Naive B cell (primary cell): ENCODE results near the gene PEMT. TPM values are rescaled to one million over a fixed set of nuclear protein-coding genes. Genes with fewer than 3 reads are reported as not detected.
"Not testable (repeated sequence)": the region's sequence is repeated elsewhere in the genome, so short reads cannot be mapped to it uniquely, and the experiment has no call there.

ENCODE experiments used
- ATAC-seq, 2 donors: fragments of 150-1000 bp; cut with Tn5 transposase; 2 replicates each; pipeline ENCODE4 v1.10.0; 2021; ENCODE audit warnings: low read depth in 2 of 2, mild to moderate bottlenecking in 2 of 2, moderate library complexity in 2 of 2
- DNase-seq: peaks from one replicate; pipeline ENCODE4 v3.0.0; 2022
- H3K27ac Mint-ChIP-seq, 6 donors: one replicate each; pipeline ENCODE4 v1.8.0; 2020 to 2022; ENCODE audit warnings: mild to moderate bottlenecking in 6 of 6, mixed read lengths in 6 of 6, moderate library complexity in 5 of 6, inconsistent platforms in 2 of 6
- H3K27me3 Mint-ChIP-seq, 3 donors: one replicate each; pipeline ENCODE4 v1.8.0; 2021 to 2022; ENCODE audit warnings: mixed read lengths in 3 of 3, mild to moderate bottlenecking in 1 of 3
- H3K36me3 Mint-ChIP-seq, 2 donors: one replicate each; pipeline ENCODE4 v1.8.0; 2020 to 2022; ENCODE audit warnings: mixed read lengths in 2 of 2, inconsistent platforms in 1 of 2, mild to moderate bottlenecking in 1 of 2
- H3K4me1 Mint-ChIP-seq, 3 donors: one replicate each; pipeline ENCODE4 v1.8.0; 2020 to 2022; ENCODE audit warnings: mixed read lengths in 3 of 3, inconsistent platforms in 1 of 3, mild to moderate bottlenecking in 1 of 3, moderate library complexity in 1 of 3
- H3K4me3 Mint-ChIP-seq, 8 donors: one replicate each; pipeline ENCODE4 v1.8.0; 2020 to 2022; ENCODE audit warnings: mild to moderate bottlenecking in 8 of 8, mixed read lengths in 8 of 8, moderate library complexity in 8 of 8, inconsistent platforms in 2 of 8
- H3K9me3 Mint-ChIP-seq, 7 donors: one replicate each; pipeline ENCODE4 v1.8.0; 2020 to 2022; ENCODE audit warnings: mixed read lengths in 7 of 7, mild to moderate bottlenecking in 5 of 7, inconsistent platforms in 2 of 7, moderate library complexity in 1 of 7
- polyA plus RNA-seq, 6 donors: library from polyadenylated mRNA; unstranded; fragments of 300-500 nt; fragmentation: Illumina TruSeq; gene quantifications; one replicate each; pipeline ENCODE4 v1.2.3, GENCODE V29; 2021; ENCODE audit warnings: low read depth in 6 of 6

The PEMT gene
- polyA plus RNA-seq, 6 donors from 2014 or later = 16.3 to 28.0 (median 21.3) TPM

DNA sequence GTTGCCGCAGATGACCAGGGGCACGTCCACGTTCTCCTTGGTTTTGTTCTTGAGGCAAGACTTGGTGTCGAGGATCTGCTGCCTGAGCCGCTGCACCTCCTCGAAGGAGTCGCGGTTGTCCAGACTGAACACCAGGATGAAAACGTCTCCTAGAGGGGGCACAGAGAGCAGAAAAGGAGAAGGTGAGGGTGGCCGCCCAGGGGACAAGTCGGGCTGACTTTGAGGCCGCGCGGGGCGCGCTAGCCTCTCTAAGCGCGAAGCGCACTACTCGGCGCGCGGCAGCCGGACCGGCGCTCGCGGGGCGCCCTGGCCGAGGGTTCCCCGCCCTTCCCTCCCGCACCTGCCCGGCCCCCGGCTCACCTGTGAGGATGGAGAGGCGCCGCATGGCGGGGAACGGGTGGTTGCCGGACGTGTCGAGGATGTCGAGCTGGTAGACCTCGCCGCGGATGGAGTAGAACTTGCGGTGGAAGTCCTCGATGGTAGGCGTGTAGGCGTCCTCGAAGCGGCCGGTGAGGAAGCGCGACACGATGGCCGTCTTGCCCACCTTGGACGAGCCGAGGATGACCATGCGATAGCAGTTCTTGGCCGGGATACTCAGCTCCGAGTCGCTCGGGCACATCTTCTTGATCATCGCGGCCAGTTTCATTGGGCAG lies 95.8 kb downstream of the PEMT start:
- Mint-ChIP-seq H3K36me3 (peaks cover 0 to 8% of the 10 kb centered on the region in 2 donors), H3K9me3 (no peaks in the 10 kb centered on the region), H3K27me3 (peaks cover 0 to 9% (median 8%) of the 10 kb centered on the region in 3 donors), H3K4me3 (peak overlapping the region; percentile 74 to 92 (median 90)), H3K27ac (peak overlapping the region in 2 of 6 donors; percentile 51 to 73), H3K4me1 (peaks cover 6 to 25% (median 17%) of the 10 kb centered on the region in 3 donors)
- DNase-seq = peak; percentile 17
- peak; percentile 8 to 13 for ATAC-seq

DNA sequence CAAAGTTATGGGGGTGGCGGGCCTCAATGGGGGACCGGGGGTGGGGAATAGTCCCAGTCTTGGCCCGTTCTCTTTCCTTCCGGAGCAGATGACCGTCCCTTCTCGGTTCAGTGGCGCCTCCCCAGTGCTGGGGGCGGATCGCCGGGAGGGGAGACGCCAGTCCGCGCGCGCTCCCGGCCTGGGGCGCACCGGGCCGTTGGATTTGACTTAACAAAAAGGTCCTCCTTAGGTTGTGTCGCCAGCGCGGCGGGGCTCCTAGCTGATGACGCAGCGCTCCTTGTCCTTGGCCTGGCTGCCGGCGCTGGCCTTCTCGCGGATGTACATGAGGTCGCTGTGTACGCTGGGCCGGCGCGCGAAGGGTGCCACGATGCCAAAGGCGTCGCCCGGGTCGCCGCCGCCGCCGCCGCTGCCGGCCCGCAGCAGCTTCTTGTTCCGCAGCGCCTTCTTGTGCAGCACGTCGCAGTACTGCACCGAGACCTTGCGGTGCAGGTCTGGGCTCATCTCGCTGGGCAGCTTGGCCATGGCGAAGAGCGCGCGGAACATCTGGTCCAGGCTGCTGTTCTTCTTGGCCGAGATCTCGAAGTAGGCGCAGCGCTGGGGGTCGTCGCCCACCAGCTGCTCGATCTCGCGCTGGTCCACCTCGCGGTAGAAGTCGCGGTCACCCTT lies 96.5 kb downstream of the PEMT start:
- Mint-ChIP-seq H3K27me3 (peaks cover 0 to 9% (median 8%) of the 10 kb centered on the region in 3 donors), H3K9me3 (no peaks in the 10 kb centered on the region), H3K36me3 (peaks cover 0 to 8% of the 10 kb centered on the region in 2 donors), H3K4me1 (peaks cover 6 to 25% (median 17%) of the 10 kb centered on the region in 3 donors), H3K27ac (no peak overlapping the region), H3K4me3 (peak overlapping the region; percentile 74 to 92 (median 90))
- ATAC-seq = peak; percentile 22 to 28
- no peak for DNase-seq

DNA sequence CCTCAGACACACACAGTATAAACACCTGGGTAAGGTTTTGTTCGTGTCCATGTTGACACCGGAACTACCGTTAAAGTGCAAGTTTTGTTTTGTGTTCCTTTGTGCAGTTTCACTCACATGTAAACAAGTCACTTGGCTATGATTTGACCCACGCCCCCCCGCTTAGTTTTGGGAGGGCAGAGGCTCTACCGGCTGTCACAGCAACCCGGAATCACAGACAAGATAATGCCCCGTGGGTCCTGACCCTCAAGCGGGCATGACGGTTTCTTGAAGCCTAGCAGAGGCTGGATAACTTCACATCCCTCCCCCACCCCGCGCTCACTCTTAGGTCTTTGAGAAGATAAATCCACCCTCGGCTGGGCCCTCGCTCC lies 97.0 kb downstream of the PEMT start:
- ATAC-seq (no peak), DNase-seq (no peak)
- H3K27ac Mint-ChIP-seq = no peak overlapping the region
- no peaks in the 10 kb centered on the region for H3K9me3 Mint-ChIP-seq
- H3K27me3 Mint-ChIP-seq = peaks cover 0 to 9% (median 8%) of the 10 kb centered on the region in 3 donors
- H3K36me3 Mint-ChIP-seq = peaks cover 0 to 8% of the 10 kb centered on the region in 2 donors
- H3K4me1 Mint-ChIP-seq = peaks cover 6 to 25% (median 17%) of the 10 kb centered on the region in 3 donors
- H3K4me3 Mint-ChIP-seq = peak overlapping the region; percentile 53 to 80 (median 66)

DNA sequence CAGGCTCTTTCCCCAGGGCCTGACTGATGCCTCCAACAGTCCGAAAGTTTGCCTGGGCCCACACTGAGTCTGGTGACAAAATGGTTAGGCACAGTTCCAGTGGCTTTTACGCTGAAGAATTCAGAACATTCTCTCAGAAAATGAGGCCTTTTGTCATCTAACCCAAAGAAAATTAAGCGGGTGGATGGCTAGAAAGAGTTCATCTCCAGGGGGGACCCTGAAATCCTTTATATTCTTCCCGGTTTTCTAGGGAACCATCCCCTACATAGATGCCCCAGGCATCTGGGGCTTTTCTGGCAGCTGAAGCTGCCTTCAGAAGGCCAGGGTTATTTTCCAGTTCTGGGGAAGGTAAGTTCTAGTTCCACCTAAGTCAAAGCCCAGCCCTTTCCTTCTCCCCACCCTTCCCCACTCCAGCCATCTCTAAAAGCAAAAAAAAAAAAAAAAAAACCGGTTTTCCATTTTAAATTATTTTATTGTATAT lies 97.5 kb downstream of the PEMT start:
- H3K4me1 Mint-ChIP-seq = peaks cover 6 to 25% (median 17%) of the 10 kb centered on the region in 3 donors
- peaks cover 0 to 9% (median 8%) of the 10 kb centered on the region in 3 donors for H3K27me3 Mint-ChIP-seq
- DNase-seq = no peak
- ATAC-seq = no peak
- peaks cover 0 to 8% of the 10 kb centered on the region in 2 donors for H3K36me3 Mint-ChIP-seq
- H3K9me3 Mint-ChIP-seq = no peaks in the 10 kb centered on the region
- peak overlapping the region in 3 of 8 donors; percentile 57 to 69 (median 66) for H3K4me3 Mint-ChIP-seq
- H3K27ac Mint-ChIP-seq = peak overlapping the region in 1 of 6 donors; percentile 28

- H3K9me3 Mint-ChIP-seq = no peaks in the 10 kb centered on the region
- peak overlapping the region in 2 of 8 donors; percentile 33 to 38 for H3K4me3 Mint-ChIP-seq
- DNase-seq (no peak), ATAC-seq (no peak)
- H3K36me3 Mint-ChIP-seq = peaks cover 0 to 8% of the 10 kb centered on the region in 2 donors
- H3K27ac Mint-ChIP-seq = peak overlapping the region in 2 of 6 donors; percentile 32 to 49
- H3K27me3 Mint-ChIP-seq = peaks cover 0 to 9% (median 8%) of the 10 kb centered on the region in 3 donors
- peaks cover 6 to 25% (median 17%) of the 10 kb centered on the region in 3 donors for H3K4me1 Mint-ChIP-seq
Observed at GRCh38 chr17:17493249-17493985, 98.1 kb downstream of the PEMT start.

DNA sequence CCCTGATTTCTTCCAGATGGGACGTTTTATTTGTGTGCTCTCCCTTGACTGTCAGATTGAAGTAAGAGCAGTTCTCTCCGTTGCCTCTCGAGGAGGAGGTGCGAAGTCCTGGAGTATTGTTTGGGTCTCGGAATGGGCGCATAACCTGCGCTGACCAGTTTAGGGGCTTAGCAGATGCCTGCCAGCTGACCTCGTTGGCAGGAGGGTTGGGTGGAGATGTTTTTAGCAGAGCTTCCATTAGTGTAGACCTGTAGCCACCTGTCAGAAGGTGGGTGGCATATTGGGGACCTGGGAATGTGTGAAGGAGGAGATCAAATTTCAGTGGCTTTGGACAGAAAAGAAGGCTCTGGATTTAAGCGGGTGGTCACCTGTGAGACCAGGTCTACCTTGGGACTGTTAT lies 98.9 kb downstream of the PEMT start:
- DNase-seq (no peak), ATAC-seq (no peak)
- H3K27ac Mint-ChIP-seq = peak overlapping the region in 1 of 6 donors; percentile 58
- H3K9me3 Mint-ChIP-seq = no peaks in the 10 kb centered on the region
- H3K4me1 Mint-ChIP-seq = peaks cover 10 to 25% (median 21%) of the 10 kb centered on the region in 3 donors
- H3K27me3 Mint-ChIP-seq = peaks cover 0 to 9% (median 8%) of the 10 kb centered on the region in 3 donors
- peaks cover 6 to 8% of the 10 kb centered on the region in 2 donors for H3K36me3 Mint-ChIP-seq
- H3K4me3 Mint-ChIP-seq = no peak overlapping the region

DNA sequence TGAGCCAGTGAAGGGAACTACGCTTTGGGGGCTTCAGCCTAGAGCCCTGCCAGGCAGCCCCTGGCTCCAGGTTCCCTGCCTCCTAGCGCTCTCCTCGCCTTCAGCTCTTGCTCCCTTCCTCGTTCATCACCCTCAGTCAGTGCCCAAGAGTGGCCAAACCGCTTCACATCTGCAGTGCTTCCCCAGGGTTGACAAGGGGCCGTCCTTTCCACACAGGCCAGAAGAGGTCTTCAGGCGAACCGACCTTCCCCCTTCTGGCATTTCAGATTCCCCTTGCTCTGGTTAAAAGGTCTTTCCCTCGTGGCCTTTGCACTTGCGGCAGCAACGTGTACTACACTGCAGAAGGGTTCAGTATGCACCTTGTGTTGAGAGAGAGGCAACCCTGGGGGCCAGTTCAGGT lies 99.4 kb downstream of the PEMT start:
- Mint-ChIP-seq H3K27ac (no peak overlapping the region), H3K27me3 (peaks cover 0 to 9% (median 8%) of the 10 kb centered on the region in 3 donors), H3K36me3 (peaks cover 6 to 12% of the 10 kb centered on the region in 2 donors), H3K4me1 (peaks cover 10 to 25% (median 19%) of the 10 kb centered on the region in 3 donors), H3K4me3 (no peak overlapping the region), H3K9me3 (no peaks in the 10 kb centered on the region)
- ATAC-seq (no peak), DNase-seq (no peak)

- H3K4me1 Mint-ChIP-seq = peaks cover 10 to 25% (median 21%) of the 10 kb centered on the region in 3 donors
- DNase-seq = no peak
- H3K9me3 Mint-ChIP-seq = no peaks in the 10 kb centered on the region
- peaks cover 6 to 15% of the 10 kb centered on the region in 2 donors for H3K36me3 Mint-ChIP-seq
- H3K27ac Mint-ChIP-seq = no peak overlapping the region
- peaks cover 0 to 9% (median 8%) of the 10 kb centered on the region in 3 donors for H3K27me3 Mint-ChIP-seq
- no peak overlapping the region for H3K4me3 Mint-ChIP-seq
- no peak for ATAC-seq
Observed at GRCh38 chr17:17491546-17491988, 99.9 kb downstream of the PEMT start.

GRCh38 chr17:17491031-17491471 lies 100.5 kb downstream of the PEMT start:
- Mint-ChIP-seq H3K36me3 (peaks cover 6 to 15% of the 10 kb centered on the region in 2 donors), H3K9me3 (no peaks in the 10 kb centered on the region), H3K27ac (no peak overlapping the region), H3K27me3 (peaks cover 0 to 9% (median 8%) of the 10 kb centered on the region in 3 donors), H3K4me1 (peaks cover 10 to 25% (median 21%) of the 10 kb centered on the region in 3 donors), H3K4me3 (peak overlapping the region in 1 of 8 donors; percentile 35)
- no peak for ATAC-seq
- no peak for DNase-seq

DNA sequence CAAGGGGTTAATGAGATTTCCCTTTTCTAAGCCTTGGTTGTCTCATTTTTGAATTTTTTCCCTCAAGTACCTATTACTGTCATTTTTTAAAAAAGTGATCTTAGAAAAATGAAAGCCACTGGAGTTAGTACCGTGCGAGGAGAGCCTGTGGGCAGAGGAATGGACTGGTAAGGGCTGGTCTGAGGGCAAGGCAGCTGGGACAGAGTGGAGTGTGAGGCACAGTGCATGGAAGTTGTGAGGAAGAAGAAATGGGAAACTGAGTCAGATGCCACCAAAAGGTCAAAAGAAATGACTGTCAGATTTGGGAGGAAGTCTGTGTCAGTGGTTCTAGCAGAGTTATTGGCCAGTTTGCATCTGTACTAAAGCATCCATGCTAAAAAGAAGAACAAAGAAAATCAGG lies 103.5 kb downstream of the PEMT start:
- H3K36me3 Mint-ChIP-seq = peaks cover 6 to 22% of the 10 kb centered on the region in 2 donors
- peak overlapping the region in 3 of 6 donors; percentile 64 to 89 (median 83) for H3K27ac Mint-ChIP-seq
- no peak for ATAC-seq
- H3K4me1 Mint-ChIP-seq = peaks cover 9 to 23% (median 21%) of the 10 kb centered on the region in 3 donors
- peak overlapping the region in 1 of 8 donors; percentile 46 for H3K4me3 Mint-ChIP-seq
- DNase-seq = no peak
- no peaks in the 10 kb centered on the region for H3K27me3 Mint-ChIP-seq
- H3K9me3 Mint-ChIP-seq = no peaks in the 10 kb centered on the region

GRCh38 chr17:17486416-17486815 lies 105.1 kb downstream of the PEMT start:
- peaks cover 6 to 13% of the 10 kb centered on the region in 2 donors for H3K36me3 Mint-ChIP-seq
- H3K27me3 Mint-ChIP-seq, DNase-seq, ATAC-seq, H3K27ac Mint-ChIP-seq, H3K9me3 Mint-ChIP-seq, H3K4me3 Mint-ChIP-seq: not testable (repeated sequence)
- peaks cover 17 to 25% (median 20%) of the 10 kb centered on the region in 3 donors for H3K4me1 Mint-ChIP-seq

DNA sequence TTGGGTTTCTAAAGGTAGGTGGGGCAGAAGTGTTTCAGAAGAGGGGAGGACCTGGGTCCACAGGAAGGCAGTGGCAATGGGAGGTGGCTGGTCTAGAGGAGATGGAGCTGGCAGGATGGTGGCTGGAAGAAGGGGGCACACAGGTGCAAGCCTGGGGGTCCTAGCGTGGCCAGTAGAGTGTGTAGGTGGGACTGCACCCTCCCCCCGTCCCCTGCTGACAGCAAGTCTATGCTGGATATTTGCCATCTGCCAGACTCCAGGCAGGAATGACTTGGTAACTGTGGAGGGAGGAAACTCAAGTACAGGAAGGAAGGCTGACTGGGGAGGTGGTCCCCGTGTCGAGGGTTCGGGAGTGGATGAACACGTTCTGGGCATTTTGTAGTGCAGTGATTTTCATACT lies 106.1 kb downstream of the PEMT start:
- Mint-ChIP-seq H3K27me3 (no peaks in the 10 kb centered on the region), H3K9me3 (no peaks in the 10 kb centered on the region), H3K4me1 (peaks cover 22 to 30% (median 27%) of the 10 kb centered on the region in 3 donors), H3K36me3 (peaks cover 6 to 13% of the 10 kb centered on the region in 2 donors), H3K27ac (peak overlapping the region in 4 of 6 donors; percentile 30 to 77 (median 53)), H3K4me3 (no peak overlapping the region)
- ATAC-seq (no peak), DNase-seq (no peak)

GRCh38 chr17:17484451-17484899 lies 107.0 kb downstream of the PEMT start:
- Mint-ChIP-seq H3K27me3 (no peaks in the 10 kb centered on the region), H3K9me3 (no peaks in the 10 kb centered on the region), H3K27ac (no peak overlapping the region), H3K36me3 (peaks cover 6 to 13% of the 10 kb centered on the region in 2 donors), H3K4me3 (no peak overlapping the region), H3K4me1 (peaks cover 24 to 36% (median 34%) of the 10 kb centered on the region in 3 donors)
- DNase-seq (no peak), ATAC-seq (no peak)
